Measurements from ENCODE around the gene SLC34A3. TPM values are rescaled to one million over a fixed set of nuclear protein-coding genes. Genes with fewer than 3 reads are reported as not detected.
A peak's percentile ranks its signal among the peaks of the same experiment; 100 is the strongest.

The SLC34A3 gene
- total and polyA plus RNA-seq, 2 of the 8 experiments (the other 6 are each of a cell fraction or from before 2014, with no cell fraction given): 0.08 TPM; not detected in 1

DNA sequence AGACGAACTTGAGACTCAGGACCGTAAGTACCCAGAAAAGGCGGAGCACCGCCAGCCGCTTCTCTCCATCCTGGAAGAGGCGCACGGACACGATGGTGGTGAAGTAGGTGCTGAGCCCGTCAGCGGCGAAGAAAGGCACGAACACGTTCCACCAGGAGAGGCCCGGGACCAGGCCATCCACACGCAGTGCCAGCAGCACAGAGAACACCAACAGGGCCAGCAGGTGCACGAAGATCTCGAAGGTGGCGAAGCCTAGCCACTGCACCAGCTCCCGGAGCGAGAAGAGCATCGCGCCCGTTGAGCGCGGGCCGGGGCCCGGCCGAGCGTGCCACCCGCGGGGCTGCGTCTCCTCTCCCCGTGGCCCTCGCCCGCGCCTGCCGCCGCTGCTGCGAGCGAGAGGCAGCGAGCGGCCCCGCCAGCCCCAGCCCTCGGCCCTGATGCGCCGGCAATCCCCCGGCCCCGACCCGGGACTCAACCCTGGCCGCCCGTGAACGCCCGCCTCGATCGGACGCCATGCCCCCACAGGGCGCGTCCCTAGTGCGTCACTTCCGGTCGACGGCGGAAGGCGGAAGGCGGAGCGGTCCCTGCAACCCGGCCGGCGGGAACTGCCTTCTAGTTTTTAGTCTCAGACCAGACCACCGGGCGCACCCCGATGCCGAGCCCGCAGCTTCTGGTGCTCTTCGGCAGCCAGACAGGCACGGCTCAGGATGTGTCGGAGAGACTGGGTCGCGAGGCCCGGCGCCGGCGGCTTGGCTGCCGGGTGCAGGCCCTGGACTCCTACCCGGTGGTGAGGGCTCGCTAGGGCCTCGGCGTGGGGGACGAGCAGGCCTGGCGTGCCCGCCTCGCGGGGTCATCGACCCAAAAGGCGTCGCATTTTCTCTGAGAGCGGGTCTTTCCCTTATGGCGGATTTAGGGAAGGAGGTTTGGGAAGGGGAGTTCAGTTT lies 25.3 kb upstream of the SLC34A3 start, which contains the start of the genes NDOR1 and TMEM203:
TSS of gene NDOR1 (plus strand) at position 575 of the 944 bp plus-strand sequence. CDS start at position 653, 78 bp downstream.
TSS of gene TMEM203 (minus strand) at position 523 of the 944 bp plus-strand sequence. CDS start at position 289, 234 bp downstream.
- Histone ChIP-seq H3K9ac (replicated peaks in 1 of 4; ENCODE audit: extremely low read depth in 1 of 4, low read depth in 3 of 4, low read length in 3 of 4) (peak within 1 kb of the TSS; percentile 84 to 99 (median 89)), H3K27me3 (replicated peaks in 1 of 4; ENCODE audit: control insufficient read depth in 3 of 4, extremely low read depth in 1 of 4, insufficient read depth in 3 of 4, low read length in 3 of 4) (no peaks in the 10 kb centered on the region), H2BK5ac (ENCODE audit: low read depth, low read length) (peak within 1 kb of the TSS; percentile 71), H3K9me3 (ENCODE audit: insufficient read depth in 2 of 2, low read depth in 1 of 2, low read length in 1 of 2) (no peaks in the 10 kb centered on the region), H3K27ac (ENCODE audit: low read depth, low read length) (peak within 1 kb of the TSS; percentile 60; the same call in 1 of the 2 replicates), H3K4ac (replicated peaks; ENCODE audit: insufficient read length, low read depth, low read length) (peak within 1 kb of the TSS; percentile 94), H3K14ac (ENCODE audit: insufficient read length) (no peak within 1 kb of the TSS), H3K18ac (ENCODE audit: extremely low read depth, low read length) (peak within 1 kb of the TSS; percentile 83), H3K4me2 (ENCODE audit: insufficient read depth in 1 of 2, low read depth in 2 of 2, low read length in 2 of 2) (peak within 1 kb of the TSS; percentile 90 to 91), H4K20me1 (replicated peaks in 1 of 2; ENCODE audit: control insufficient read depth in 1 of 2, insufficient read depth in 2 of 2, low read length in 2 of 2) (peaks cover 0 to 12% of the 10 kb centered on the region in 2 experiments), H2BK15ac (ENCODE audit: low read length) (no peak within 1 kb of the TSS; the same call in 1 of the 2 replicates), H3K4me3 (ENCODE audit: extremely low read depth in 1 of 4, insufficient read depth in 2 of 4, low read depth in 3 of 4, low read length in 4 of 4) (peak within 1 kb of the TSS; percentile 78 to 96 (median 89)), H2AFZ (ENCODE audit: low read length) (no peak within 1 kb of the TSS), H4K8ac (ENCODE audit: extremely low read depth, insufficient read depth, low read length) (peak within 1 kb of the TSS; percentile 97; the same call in 1 of the 2 replicates), H3K79me2 (ENCODE audit: control insufficient read depth in 1 of 2, insufficient read depth in 2 of 2, low read length in 2 of 2) (peaks cover 0 to 46% of the 10 kb centered on the region in 2 experiments; a peak in 3 of 4 replicates), H3K23me2 (ENCODE audit: low read depth, low read length) (peaks cover 15% of the 10 kb centered on the region), H3K56ac (replicated peaks; ENCODE audit: insufficient read length, low read depth, low read length) (peak within 1 kb of the TSS; percentile 38), H3K79me1 (ENCODE audit: low read depth, low read length) (peaks cover 17% of the 10 kb centered on the region), H2BK120ac (replicated peaks; ENCODE audit: low read depth, low read length) (no peak within 1 kb of the TSS), H2BK20ac (ENCODE audit: low read length) (no peak within 1 kb of the TSS), H3K4me1 (replicated peaks in 1 of 4; ENCODE audit: control insufficient read depth in 3 of 4, insufficient read depth in 4 of 4, low read length in 3 of 4) (peaks cover 7 to 25% (median 14%) of the 10 kb centered on the region in 4 experiments), H3K23ac (ENCODE audit: insufficient read length) (no peak within 1 kb of the TSS), H2BK12ac (ENCODE audit: low read depth, low read length) (no peak within 1 kb of the TSS), H2AK5ac (ENCODE audit: low read depth, low read length) (no peak within 1 kb of the TSS), H4K5ac (ENCODE audit: insufficient read length, low read depth, low read length) (no peak within 1 kb of the TSS), H3K36me3 (ENCODE audit: control insufficient read depth in 2 of 4, insufficient read depth in 4 of 4, low read length in 3 of 4) (peaks cover 0 to 4% (median 0%) of the 10 kb centered on the region in 4 experiments; a peak in 1 of 8 replicates), H4K91ac (replicated peaks; ENCODE audit: insufficient read length, low read length) (no peak within 1 kb of the TSS)
- POLR2A ChIA-PET (ENCODE audit: partially characterized antibody): interaction anchor here (0.9 to 69.9 kb wide), 9 partner anchors 13 to 404 kb away, joined by 3 to 1462 read pairs (median 8); partner anchors contain the start of genes ANAPC2, CYSRT1, NELFB and RNF208
- CTCF ChIA-PET (ENCODE audit: partially characterized antibody): interaction anchor here (1.0 to 4.9 kb wide), 8 partner anchors 9 to 176 kb away, joined by 3 to 23 read pairs (median 4); partner anchors contain the start of genes ANAPC2 and SSNA1
- DNase-seq (ENCODE audit: low read depth in 1 of 2, low spot score in 2 of 2) (peak in 1 of 2 experiments; percentile 99), FAIRE-seq (no peak)
- 2% methylated on average over 89 of the region's 98 CpGs; no CpG with 5 or more reads in 1 of the 2 experiments for WGBS, 2 experiments (ENCODE audit: extremely low coverage in 1 of 2, insufficient coverage in 1 of 2, insufficient read length in 1 of 2, insufficient replicate concordance in 2 of 2, low coverage in 1 of 2, low lambda C conversion rate in 2 of 2, missing lambda C conversion rate in 1 of 2)
- TF ChIP-seq NRF1 (IDR thresholded peaks at IDR 0.05; ENCODE audit: low read depth, low read length) (no peak), PHF8 (conservative IDR thresholded peaks at IDR 0.05; ENCODE audit: low read depth, low read length) (peak; percentile 93), YY1 (IDR thresholded peaks at IDR 0.05; ENCODE audit: low read depth, low read length) (peak; percentile 94), CREB1 (IDR thresholded peaks at IDR 0.05) (peak; percentile 97), GTF2F1 (IDR thresholded peaks at IDR 0.05; ENCODE audit: borderline replicate concordance, low read depth, low read length) (0 out of 2 replicates have a peak, but pooled peaks have one; percentile 46), HDAC2 (IDR thresholded peaks at IDR 0.05; ENCODE audit: borderline replicate concordance in 1 of 2, low read depth in 2 of 2, low read length in 2 of 2) (0 out of 4 replicates have a peak, but pooled peaks of 1 of the 2 experiments have one; percentile 80), SIN3A (conservative IDR thresholded peaks at IDR 0.05 in 1 of 2, IDR thresholded peaks at IDR 0.05 in 1 of 2; ENCODE audit: low read depth in 1 of 2, low read length in 2 of 2) (peak; percentile 92 to 93; a peak in 3 of 4 replicates), BRCA1 (IDR thresholded peaks at IDR 0.05; ENCODE audit: low read depth, low read length) (no peak)
- TF ChIP-seq, protein P1, sequence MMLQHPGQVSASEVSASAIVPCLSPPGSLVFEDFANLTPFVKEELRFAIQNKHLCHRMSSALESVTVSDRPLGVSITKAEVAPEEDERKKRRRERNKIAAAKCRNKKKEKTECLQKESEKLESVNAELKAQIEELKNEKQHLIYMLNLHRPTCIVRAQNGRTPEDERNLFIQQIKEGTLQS (IDR thresholded peaks at IDR 0.05; ENCODE audit: insufficient read depth, low read depth, low read length): peak; percentile 86

All from H1 (cell line).